Esophagus muscularis mucosa (tissue), 4 donors: ENCODE data around the gene ARHGEF6. TPM values are rescaled to one million over a fixed set of nuclear protein-coding genes. Genes with fewer than 3 reads are reported as not detected.

Experiments
- DNase-seq: peaks from one replicate; pipeline ENCODE4 v3.0.0-alpha.2; 2017; ENCODE audit errors: extremely low spot score
- H3K27ac ChIP-seq, 4 donors: fragments of 200-600 bp; sonication (generic); replicated peaks in 1 of 4; 1 replicate in 3 of 4; 2 replicates in 1 of 4; pipeline ENCODE4 v1.5.1; 2016 to 2019; ENCODE audit warnings: mild to moderate bottlenecking in 1 of 4
- H3K27me3 ChIP-seq, 4 donors: fragments of 200-600 bp; sonication (generic); one replicate each; pipeline versions ENCODE4 v1.5.1 to v1.6.0; 2016 to 2019
- H3K36me3 ChIP-seq, 4 donors: fragments of 200-600 bp; sonication (generic); one replicate each; pipeline ENCODE4 v1.5.1; 2016 to 2019
- H3K4me1 ChIP-seq, 4 donors: fragments of 200-600 bp; sonication (generic); one replicate each; pipeline ENCODE4 v1.5.1; 2016 to 2019
- H3K4me3 ChIP-seq, 4 donors: fragments of 200-600 bp; sonication (generic); 1 replicate in 2 of 4; 2 replicates in 2 of 4; pipeline ENCODE4 v1.5.1; 2016 to 2019; ENCODE audit warnings: mild to moderate bottlenecking in 4 of 4, moderate library complexity in 1 of 4
- H3K9me3 ChIP-seq, 4 donors: fragments of 200-600 bp; sonication (generic); 1 replicate in 3 of 4; 2 replicates in 1 of 4; pipeline ENCODE4 v1.5.1; 2016 to 2019
- CTCF ChIP-seq, 3 experiments: fragments of 200-600 bp in 2 of 3; fragments of 450-650 bp in 1 of 3; sonication (generic) in 2 of 3; IDR thresholded peaks; one replicate each; pipeline ENCODE4 v1.5.1; 2017 to 2019; ENCODE audit warnings: antibody characterized with exemption in 3 of 3, mild to moderate bottlenecking in 2 of 3, moderate library complexity in 1 of 3
- EP300 ChIP-seq: sonication (generic); formaldehyde crosslinking; IDR thresholded peaks from one replicate; pipeline ENCODE4 v1.6.1; 2017; ENCODE audit warnings: antibody characterized with exemption
- POLR2A ChIP-seq: fragments of 450-650 bp; IDR thresholded peaks from one replicate; pipeline ENCODE4 v1.6.1; 2017; ENCODE audit warnings: antibody characterized with exemption, moderate library complexity, mild to moderate bottlenecking, low read depth
- POLR2AphosphoS5 ChIP-seq, 2 donors: sonication (generic); formaldehyde crosslinking; IDR thresholded peaks; one replicate each; pipeline ENCODE4 v1.6.1; 2017; ENCODE audit warnings: antibody characterized with exemption in 2 of 2
- WGBS: methylation state at CpG from one replicate; pipeline ENCODE4 v1.1.5; 2018; 5-methylcytosine and 5-hydroxymethylcytosine counted together
- intact Hi-C: fragments of 100-400 bp; cut with DNase I; formaldehyde crosslinking; loops from one replicate; pipeline ENCODE4 v1.15.1; 2023
- total RNA-seq, 4 donors: library from RNA; depleted of rRNA; stranded (reverse); fragments of >200 nt; gene quantifications; one replicate each; pipeline versions ENCODE4 v1.1.0 to v1.2.1, GENCODE V29; 2016

ARHGEF6 gene
- total RNA-seq, 4 donors from 2014 or later, result 13.4 to 16.4 (median 15.0) TPM

- DNase-seq, result no peak
- TF ChIP-seq CTCF (IDR thresholded peaks at IDR 0.05) (no peak), EP300 (no peak), POLR2A (no peak), POLR2AphosphoS5 (IDR thresholded peaks at IDR 0.05) (no peak)
- peaks cover 14 to 21% (median 18%) of the 10 kb centered on the region in 4 donors for H3K4me1 ChIP-seq
- H3K27ac ChIP-seq, result no peak overlapping the region
- H3K27me3 ChIP-seq, result no peaks in the 10 kb centered on the region
- intact Hi-C loops, result no loop called here
- 77% methylated on average over 5 of the region's 5 CpGs for WGBS
- no peaks in the 10 kb centered on the region for H3K9me3 ChIP-seq
- no peak overlapping the region for H3K4me3 ChIP-seq
- no peaks in the 10 kb centered on the region for H3K36me3 ChIP-seq
These were observed 16.5 kb downstream of the ARHGEF6 start for GRCh38 chrX:136764206-136764605.

GRCh38 chrX:136762820-136763452, 17.8 kb downstream of the ARHGEF6 start:
- Histone ChIP-seq H3K9me3 (no peaks in the 10 kb centered on the region), H3K4me3 (no peak overlapping the region), H3K27me3 (no peaks in the 10 kb centered on the region), H3K36me3 (no peaks in the 10 kb centered on the region), H3K27ac (no peak overlapping the region), H3K4me1 (peaks cover 10 to 16% (median 13%) of the 10 kb centered on the region in 4 donors)
- DNase-seq, result no peak
- intact Hi-C loops, result no loop called here
- no peak for TF ChIP-seq POLR2A
- TF ChIP-seq POLR2AphosphoS5 (IDR thresholded peaks at IDR 0.05), result no peak
- TF ChIP-seq CTCF (IDR thresholded peaks at IDR 0.05), result no peak
- no peak for TF ChIP-seq EP300
- WGBS, result 38% methylated on average over 2 of the region's 2 CpGs

GRCh38 chrX:136761421-136761820, 19.3 kb downstream of the ARHGEF6 start:
- H3K36me3 ChIP-seq, result no peaks in the 10 kb centered on the region
- H3K4me3 ChIP-seq, result no peak overlapping the region
- H3K4me1 ChIP-seq, result peaks cover 9 to 12% (median 11%) of the 10 kb centered on the region in 4 donors
- no peak overlapping the region for H3K27ac ChIP-seq
- H3K9me3 ChIP-seq, result no peaks in the 10 kb centered on the region
- H3K27me3 ChIP-seq, result no peaks in the 10 kb centered on the region
- no peak for DNase-seq
- no peak for TF ChIP-seq EP300
- 50% methylated on average over 3 of the region's 3 CpGs for WGBS
- intact Hi-C loops, result no loop called here

- H3K9me3 ChIP-seq, result no peaks in the 10 kb centered on the region
- TF ChIP-seq EP300, result no peak
- TF ChIP-seq CTCF (IDR thresholded peaks at IDR 0.05), result no peak
- TF ChIP-seq POLR2AphosphoS5 (IDR thresholded peaks at IDR 0.05), result no peak
- TF ChIP-seq POLR2A, result no peak
- WGBS, result 56% methylated on average over 2 of the region's 2 CpGs
- intact Hi-C loops, result no loop called here
- H3K4me3 ChIP-seq, result no peak overlapping the region
- H3K36me3 ChIP-seq, result no peaks in the 10 kb centered on the region
- DNase-seq, result no peak
- H3K27ac ChIP-seq, result no peak overlapping the region
- no peaks in the 10 kb centered on the region for H3K27me3 ChIP-seq
- peaks cover 0 to 10% (median under 1%) of the 10 kb centered on the region in 4 donors for H3K4me1 ChIP-seq
These were observed 20.8 kb downstream of the ARHGEF6 start for GRCh38 chrX:136759968-136760367.

GRCh38 chrX:136755411-136755810, 25.3 kb downstream of the ARHGEF6 start:
- no peak overlapping the region for H3K4me3 ChIP-seq
- DNase-seq, result no peak
- no peaks in the 10 kb centered on the region for H3K36me3 ChIP-seq
- no peaks in the 10 kb centered on the region for H3K9me3 ChIP-seq
- no peak overlapping the region for H3K27ac ChIP-seq
- intact Hi-C loops, result no loop called here
- 51% methylated on average over 2 of the region's 2 CpGs for WGBS
- H3K4me1 ChIP-seq, result peaks cover 0 to 15% (median 3%) of the 10 kb centered on the region in 4 donors
- H3K27me3 ChIP-seq, result no peaks in the 10 kb centered on the region
- TF ChIP-seq EP300 (no peak), CTCF (IDR thresholded peaks at IDR 0.05) (no peak), POLR2AphosphoS5 (IDR thresholded peaks at IDR 0.05) (no peak), POLR2A (no peak)
